Measurements from ENCODE around the gene TM6SF1. TPM values are rescaled to one million over a fixed set of nuclear protein-coding genes. Genes with fewer than 3 reads are reported as not detected.

TM6SF1 gene
- total and polyA plus RNA-seq, 2 of the 8 experiments (the other 6 are each of a cell fraction or from before 2014, with no cell fraction given) = 0.74 to 1.0 TPM

DNA sequence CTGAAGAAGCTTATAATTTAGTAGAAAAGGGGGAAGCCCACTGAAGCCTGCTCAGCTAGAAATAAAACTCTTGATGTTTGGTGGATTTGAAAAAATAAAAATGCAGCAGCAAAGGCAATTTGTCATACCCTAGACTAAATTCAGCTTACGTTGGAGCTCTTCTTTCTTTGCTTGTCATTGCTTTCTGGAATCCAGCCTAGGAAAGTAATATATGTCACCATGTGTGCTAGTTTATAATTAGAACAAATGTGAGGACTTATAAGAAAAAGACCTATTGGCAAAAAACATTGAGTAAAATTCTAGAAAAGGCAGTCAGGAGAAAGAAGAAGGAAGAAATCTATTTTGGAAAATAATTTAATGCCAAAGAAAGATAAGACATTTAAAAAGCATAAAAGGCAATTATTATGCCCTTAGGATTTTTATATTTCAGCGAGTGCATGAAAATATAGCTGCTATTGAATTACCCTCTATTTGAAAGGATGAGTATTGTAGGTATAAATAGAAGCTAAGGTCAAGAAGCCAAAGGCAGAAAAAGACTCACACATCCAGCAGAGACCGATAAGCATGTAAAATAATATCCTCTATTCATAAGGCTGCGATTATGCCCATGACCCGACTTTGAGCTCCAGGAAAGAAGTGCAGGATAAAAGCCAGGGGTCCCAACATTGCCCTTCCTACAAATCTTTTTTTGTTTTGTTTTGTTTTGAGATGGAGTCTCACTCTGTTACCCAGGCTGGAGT lies 29.8 kb upstream of the TM6SF1 start:
- H2AK5ac ChIP-seq (ENCODE audit: low read depth, low read length) = no peak overlapping the region
- H3K23me2 ChIP-seq (ENCODE audit: low read depth, low read length) = no peaks in the 10 kb centered on the region
- H4K91ac ChIP-seq (replicated peaks; ENCODE audit: insufficient read length, low read length) = no peak overlapping the region
- ChIA-PET CTCF (ENCODE audit: partially characterized antibody) (interaction anchor here (1.6 kb wide), 1 partner anchor 17 kb away, joined by 4 read pairs; no protein-coding TSS in a partner anchor), POLR2A (ENCODE audit: partially characterized antibody) (interaction anchor here (2.3 kb wide), 1 partner anchor 11 kb away, joined by 9 read pairs; the partner anchor contains the start of gene BTBD1)
- H4K5ac ChIP-seq (ENCODE audit: insufficient read length, low read depth, low read length) = no peak overlapping the region
- H3K9me3 ChIP-seq (ENCODE audit: insufficient read depth in 2 of 2, low read depth in 1 of 2, low read length in 1 of 2) = peaks cover 14 to 15% of the 10 kb centered on the region in 2 experiments
- H3K56ac ChIP-seq (replicated peaks; ENCODE audit: insufficient read length, low read depth, low read length) = no peak overlapping the region
- no peak overlapping the region for H3K23ac ChIP-seq (ENCODE audit: insufficient read length)
- H2BK12ac ChIP-seq (ENCODE audit: low read depth, low read length) = no peak overlapping the region
- no peak overlapping the region for H2BK20ac ChIP-seq (ENCODE audit: low read length)
- H2AFZ ChIP-seq (ENCODE audit: low read length) = no peak overlapping the region
- H4K8ac ChIP-seq (ENCODE audit: extremely low read depth, insufficient read depth, low read length) = no peak overlapping the region
- H3K36me3 ChIP-seq (ENCODE audit: control insufficient read depth in 2 of 4, insufficient read depth in 4 of 4, low read length in 3 of 4) = no peaks in the 10 kb centered on the region
- no peak overlapping the region for H3K9ac ChIP-seq (replicated peaks in 1 of 4; ENCODE audit: extremely low read depth in 1 of 4, low read depth in 3 of 4, low read length in 3 of 4)
- H3K14ac ChIP-seq (ENCODE audit: insufficient read length) = no peak overlapping the region
- WGBS, 2 experiments (ENCODE audit: extremely low coverage in 1 of 2, insufficient coverage in 1 of 2, insufficient read length in 1 of 2, insufficient replicate concordance in 2 of 2, low coverage in 1 of 2, low lambda C conversion rate in 2 of 2, missing lambda C conversion rate in 1 of 2) = 91% methylated on average over 5 of the region's 5 CpGs; no CpG with 5 or more reads in 1 of the 2 experiments
- no peaks in the 10 kb centered on the region for H3K27me3 ChIP-seq (replicated peaks in 1 of 4; ENCODE audit: control insufficient read depth in 3 of 4, extremely low read depth in 1 of 4, insufficient read depth in 3 of 4, low read length in 3 of 4)
- no peaks in the 10 kb centered on the region for H3K79me1 ChIP-seq (ENCODE audit: low read depth, low read length)
- FAIRE-seq = no peak
- no peak overlapping the region for H2BK15ac ChIP-seq (ENCODE audit: low read length)
- DNase-seq (ENCODE audit: low read depth in 1 of 2, low spot score in 2 of 2) = no peak
- no peak overlapping the region for H3K4ac ChIP-seq (replicated peaks; ENCODE audit: insufficient read length, low read depth, low read length)
- no peak overlapping the region for H2BK120ac ChIP-seq (replicated peaks; ENCODE audit: low read depth, low read length)
- H3K4me1 ChIP-seq (replicated peaks in 1 of 4; ENCODE audit: control insufficient read depth in 3 of 4, insufficient read depth in 4 of 4, low read length in 3 of 4) = no peaks in the 10 kb centered on the region
- TF ChIP-seq CEBPB (IDR thresholded peaks at IDR 0.05; ENCODE audit: low read depth, low read length) (no peak), FOSL1 (IDR thresholded peaks at IDR 0.05; ENCODE audit: insufficient read depth, low read depth, low read length) (no peak), ZNF274 (IDR thresholded peaks at IDR 0.05; ENCODE audit: borderline replicate concordance, extremely low read depth, low read length) (no peak), TAF7 (optimal IDR thresholded peaks at IDR 0.05; ENCODE audit: borderline replicate concordance, low read depth, low read length) (no peak), TEAD4 (IDR thresholded peaks at IDR 0.05; ENCODE audit: low read depth, low read length) (no peak), RXRA (IDR thresholded peaks at IDR 0.05; ENCODE audit: insufficient read depth, low read depth, low read length) (no peak), USF2 (IDR thresholded peaks at IDR 0.05; ENCODE audit: low read length) (no peak), SRF (IDR thresholded peaks at IDR 0.05; ENCODE audit: low read depth, low read length) (no peak), RAD21 (IDR thresholded peaks at IDR 0.05 in 1 of 2, conservative IDR thresholded peaks at IDR 0.05 in 1 of 2; ENCODE audit: low read depth in 2 of 2, low read length in 2 of 2) (no peak), RBBP5 (IDR thresholded peaks at IDR 0.05; ENCODE audit: borderline replicate concordance, low read depth, low read length) (no peak), CHD2 (IDR thresholded peaks at IDR 0.05; ENCODE audit: low read length) (no peak), SP1 (IDR thresholded peaks at IDR 0.05; ENCODE audit: low read depth, low read length) (no peak)
- no peaks in the 10 kb centered on the region for H3K79me2 ChIP-seq (ENCODE audit: control insufficient read depth in 1 of 2, insufficient read depth in 2 of 2, low read length in 2 of 2)
- H3K18ac ChIP-seq (ENCODE audit: extremely low read depth, low read length) = no peak overlapping the region
- H4K20me1 ChIP-seq (replicated peaks in 1 of 2; ENCODE audit: control insufficient read depth in 1 of 2, insufficient read depth in 2 of 2, low read length in 2 of 2) = no peaks in the 10 kb centered on the region
- H3K4me2 ChIP-seq (ENCODE audit: insufficient read depth in 1 of 2, low read depth in 2 of 2, low read length in 2 of 2) = no peak overlapping the region
- no peak overlapping the region for H3K4me3 ChIP-seq (ENCODE audit: extremely low read depth in 1 of 4, insufficient read depth in 2 of 4, low read depth in 3 of 4, low read length in 4 of 4)
- H2BK5ac ChIP-seq (ENCODE audit: low read depth, low read length) = no peak overlapping the region
- no peak overlapping the region for H3K27ac ChIP-seq (ENCODE audit: low read depth, low read length)

Measured in H1 (cell line).